Stimulated activated effector memory CD8-positive, alpha-beta T cell treated with anti-CD3 and anti-CD28 coated beads, Interleukin-12 subunit alpha, Interleukin-12 subunit beta, amount 100 ng/mL, for 72 hours (primary cell): ENCODE data around the gene ITGAE.
A peak's percentile ranks its signal among the peaks of the same experiment; 100 is the strongest.

Experiments
- ATAC-seq: fragments of 150-1000 bp; cut with Tn5 transposase; 2 replicates; pipeline ENCODE4 v1.10.0; 2021
- DNase-seq, 2 donors: peaks; one replicate each; pipeline ENCODE4 v3.0.0; 2021 to 2022; ENCODE audit warnings: low spot score in 2 of 2
- H3K27ac Mint-ChIP-seq: one replicate; pipeline ENCODE4 v1.8.0; 2022; ENCODE audit warnings: mild to moderate bottlenecking, mixed read lengths
- H3K36me3 Mint-ChIP-seq: one replicate; pipeline ENCODE4 v1.8.0; 2022; ENCODE audit warnings: mild to moderate bottlenecking, mixed read lengths
- H3K4me1 Mint-ChIP-seq: one replicate; pipeline ENCODE4 v1.8.0; 2022; ENCODE audit warnings: mixed read lengths
- H3K4me3 Mint-ChIP-seq: one replicate; pipeline ENCODE4 v1.8.0; 2022; ENCODE audit warnings: mild to moderate bottlenecking, mixed read lengths
- H3K9me3 Mint-ChIP-seq: one replicate; pipeline ENCODE4 v1.8.0; 2022; ENCODE audit warnings: mixed read lengths

ITGAE gene

GRCh38 chr17:3693829-3694231 lies 107.2 kb downstream of the ITGAE start:
- peak; percentile 94 for ATAC-seq
- Mint-ChIP-seq H3K9me3 (no peaks in the 10 kb centered on the region), H3K4me1 (peaks cover 30% of the 10 kb centered on the region), H3K36me3 (peaks cover 37% of the 10 kb centered on the region), H3K27ac (peak overlapping the region; percentile 8), H3K4me3 (peak overlapping the region; percentile 77)
- DNase-seq = peak; percentile 59 to 88

GRCh38 chr17:3693141-3693540 lies 107.8 kb downstream of the ITGAE start:
- Mint-ChIP-seq H3K4me3 (peak overlapping the region; percentile 77), H3K36me3 (peaks cover 37% of the 10 kb centered on the region), H3K4me1 (peaks cover 30% of the 10 kb centered on the region), H3K9me3 (no peaks in the 10 kb centered on the region), H3K27ac (no peak overlapping the region)
- DNase-seq (no peak), ATAC-seq (no peak)

GRCh38 chr17:3692346-3692745 lies 108.6 kb downstream of the ITGAE start:
- Mint-ChIP-seq H3K27ac (no peak overlapping the region), H3K4me3 (no peak overlapping the region), H3K36me3 (peaks cover 37% of the 10 kb centered on the region), H3K4me1 (peaks cover 30% of the 10 kb centered on the region), H3K9me3 (no peaks in the 10 kb centered on the region)
- ATAC-seq (no peak), DNase-seq (no peak)

- Mint-ChIP-seq H3K27ac (no peak overlapping the region), H3K4me1 (peaks cover 30% of the 10 kb centered on the region)
These were observed 109.3 kb downstream of the ITGAE start for GRCh38 chr17:3691617-3692067.

GRCh38 chr17:3690094-3690715 lies 110.8 kb downstream of the ITGAE start:
- DNase-seq = no peak
- Mint-ChIP-seq H3K36me3 (peaks cover 32% of the 10 kb centered on the region), H3K4me3 (no peak overlapping the region), H3K4me1 (peaks cover 23% of the 10 kb centered on the region), H3K9me3 (no peaks in the 10 kb centered on the region), H3K27ac (no peak overlapping the region)
- ATAC-seq = no peak

More at GRCh38 chr17:3691617-3692067, 109.3 kb downstream of the ITGAE start:
- H3K36me3 Mint-ChIP-seq = peaks cover 37% of the 10 kb centered on the region
- ATAC-seq (no peak), DNase-seq (no peak)
- no peak overlapping the region for H3K4me3 Mint-ChIP-seq
- H3K9me3 Mint-ChIP-seq = no peaks in the 10 kb centered on the region

- Mint-ChIP-seq H3K4me3 (no peak overlapping the region), H3K27ac (no peak overlapping the region), H3K9me3 (no peaks in the 10 kb centered on the region), H3K4me1 (peaks cover 19% of the 10 kb centered on the region), H3K36me3 (peaks cover 37% of the 10 kb centered on the region)
- DNase-seq (no peak), ATAC-seq (no peak)
These were observed 111.5 kb downstream of the ITGAE start for GRCh38 chr17:3689262-3690093.

GRCh38 chr17:3688852-3689261 lies 112.1 kb downstream of the ITGAE start:
- H3K4me3 Mint-ChIP-seq = no peak overlapping the region
- no peaks in the 10 kb centered on the region for H3K9me3 Mint-ChIP-seq
- peaks cover 37% of the 10 kb centered on the region for H3K36me3 Mint-ChIP-seq
- DNase-seq = no peak
- no peak overlapping the region for H3K27ac Mint-ChIP-seq
- no peak for ATAC-seq
- H3K4me1 Mint-ChIP-seq = peaks cover 13% of the 10 kb centered on the region

- H3K4me1 Mint-ChIP-seq = peaks cover 14% of the 10 kb centered on the region
These were observed 112.9 kb downstream of the ITGAE start for GRCh38 chr17:3688027-3688553.

GRCh38 chr17:3685174-3685573 lies 115.8 kb downstream of the ITGAE start:
- Mint-ChIP-seq H3K9me3 (no peaks in the 10 kb centered on the region), H3K36me3 (peaks cover 47% of the 10 kb centered on the region), H3K4me3 (no peak overlapping the region), H3K4me1 (peaks cover 19% of the 10 kb centered on the region), H3K27ac (no peak overlapping the region)
- no peak for ATAC-seq
- no peak for DNase-seq

More at GRCh38 chr17:3688027-3688553, 112.9 kb downstream of the ITGAE start:
- H3K36me3 Mint-ChIP-seq = peaks cover 41% of the 10 kb centered on the region
- no peaks in the 10 kb centered on the region for H3K9me3 Mint-ChIP-seq
- no peak overlapping the region for H3K4me3 Mint-ChIP-seq
- H3K27ac Mint-ChIP-seq = no peak overlapping the region
- DNase-seq = no peak
- no peak for ATAC-seq

- peaks cover 19% of the 10 kb centered on the region for H3K4me1 Mint-ChIP-seq
- H3K27ac Mint-ChIP-seq = no peak overlapping the region
- H3K36me3 Mint-ChIP-seq = peaks cover 47% of the 10 kb centered on the region
- H3K9me3 Mint-ChIP-seq = no peaks in the 10 kb centered on the region
- DNase-seq = peak; percentile 57 to 82
- H3K4me3 Mint-ChIP-seq = no peak overlapping the region
- peak; percentile 88 for ATAC-seq
These were observed 117.9 kb downstream of the ITGAE start for GRCh38 chr17:3683054-3683511.

GRCh38 chr17:3682033-3682432 lies 119.0 kb downstream of the ITGAE start:
- H3K27ac Mint-ChIP-seq = peak overlapping the region; percentile 40
- no peak for ATAC-seq
- peaks cover 19% of the 10 kb centered on the region for H3K4me1 Mint-ChIP-seq
- peaks cover 53% of the 10 kb centered on the region for H3K36me3 Mint-ChIP-seq
- H3K9me3 Mint-ChIP-seq = no peaks in the 10 kb centered on the region
- DNase-seq = no peak
- H3K4me3 Mint-ChIP-seq = no peak overlapping the region

GRCh38 chr17:3681565-3681964 lies 119.4 kb downstream of the ITGAE start:
- H3K9me3 Mint-ChIP-seq = no peaks in the 10 kb centered on the region
- peak overlapping the region; percentile 40 for H3K27ac Mint-ChIP-seq
- no peak for DNase-seq
- peaks cover 53% of the 10 kb centered on the region for H3K36me3 Mint-ChIP-seq
- no peak overlapping the region for H3K4me3 Mint-ChIP-seq
- ATAC-seq = no peak
- peaks cover 19% of the 10 kb centered on the region for H3K4me1 Mint-ChIP-seq

GRCh38 chr17:3681057-3681456 lies 119.9 kb downstream of the ITGAE start:
- peak overlapping the region; percentile 40 for H3K27ac Mint-ChIP-seq
- H3K9me3 Mint-ChIP-seq = no peaks in the 10 kb centered on the region

GRCh38 chr17:3679531-3680126 lies 121.4 kb downstream of the ITGAE start:
- Mint-ChIP-seq H3K4me1 (peaks cover 19% of the 10 kb centered on the region), H3K9me3 (no peaks in the 10 kb centered on the region), H3K36me3 (peaks cover 47% of the 10 kb centered on the region), H3K27ac (no peak overlapping the region), H3K4me3 (no peak overlapping the region)
- ATAC-seq = no peak
- DNase-seq = no peak

More at GRCh38 chr17:3681057-3681456, 119.9 kb downstream of the ITGAE start:
- Mint-ChIP-seq H3K4me3 (no peak overlapping the region), H3K36me3 (peaks cover 53% of the 10 kb centered on the region), H3K4me1 (peaks cover 19% of the 10 kb centered on the region)
- DNase-seq (no peak), ATAC-seq (no peak)

GRCh38 chr17:3678821-3679530 lies 122.0 kb downstream of the ITGAE start:
- ATAC-seq = no peak
- Mint-ChIP-seq H3K36me3 (peaks cover 40% of the 10 kb centered on the region), H3K4me3 (no peak overlapping the region), H3K9me3 (no peaks in the 10 kb centered on the region), H3K4me1 (peaks cover 19% of the 10 kb centered on the region), H3K27ac (no peak overlapping the region)
- DNase-seq = no peak
